ENCODE data around the gene TBL1X. TPM values are rescaled to one million over a fixed set of nuclear protein-coding genes. Genes with fewer than 3 reads are reported as not detected.
"Not testable (repeated sequence)": the region's sequence is repeated elsewhere in the genome, so short reads cannot be mapped to it uniquely, and the experiment has no call there.

Gene TBL1X
- total RNA-seq, 2 donors from 2014 or later = 16.3 to 18.9 TPM

GRCh38 chrX:9467751-9468150 lies 2.9 kb downstream of the TBL1X start:
- Histone ChIP-seq H3K27ac (no peak overlapping the region), H3K9me3 (no peaks in the 10 kb centered on the region), H3K36me3 (no peaks in the 10 kb centered on the region), H3K9ac (ENCODE audit: low read depth in 2 of 2, low read length in 2 of 2) (no peak overlapping the region), H3K4me1 (peaks cover 9% of the 10 kb centered on the region), H3K27me3 (peaks cover 9% of the 10 kb centered on the region), H3K4me3 (no peak overlapping the region)
- intact Hi-C loops (cut with DNase I) = loop anchor here (10.0 kb wide), 1 partner anchor 217 kb away; no protein-coding TSS in a partner anchor
- no peak for TF ChIP-seq CTCF (IDR thresholded peaks at IDR 0.05)
- DNase-seq = no peak

GRCh38 chrX:9471571-9471985 lies 6.7 kb downstream of the TBL1X start:
- no peak overlapping the region for H3K27ac ChIP-seq
- no peaks in the 10 kb centered on the region for H3K4me1 ChIP-seq
- no peak overlapping the region for H3K9ac ChIP-seq (ENCODE audit: low read depth in 2 of 2, low read length in 2 of 2)
- intact Hi-C loops (cut with DNase I) = no loop called here
- no peak for DNase-seq
- H3K27me3 ChIP-seq = no peaks in the 10 kb centered on the region
- H3K36me3 ChIP-seq = no peaks in the 10 kb centered on the region
- TF ChIP-seq CTCF (IDR thresholded peaks at IDR 0.05) = no peak
- no peaks in the 10 kb centered on the region for H3K9me3 ChIP-seq
- H3K4me3 ChIP-seq = no peak overlapping the region

GRCh38 chrX:9473708-9474107 lies 8.8 kb downstream of the TBL1X start:
- no peak for TF ChIP-seq CTCF (IDR thresholded peaks at IDR 0.05)
- intact Hi-C loops (cut with DNase I) = no loop called here
- no peak overlapping the region for H3K9ac ChIP-seq (ENCODE audit: low read depth in 2 of 2, low read length in 2 of 2)
- H3K4me1 ChIP-seq = no peaks in the 10 kb centered on the region
- DNase-seq = no peak
- no peak overlapping the region for H3K4me3 ChIP-seq
- no peaks in the 10 kb centered on the region for H3K9me3 ChIP-seq
- H3K27ac ChIP-seq = no peak overlapping the region
- H3K36me3 ChIP-seq = no peaks in the 10 kb centered on the region
- H3K27me3 ChIP-seq = no peaks in the 10 kb centered on the region

- H3K9ac ChIP-seq (ENCODE audit: low read depth in 2 of 2, low read length in 2 of 2); H3K36me3 ChIP-seq; H3K4me3 ChIP-seq; H3K4me1 ChIP-seq; DNase-seq; intact Hi-C loops (cut with DNase I); H3K9me3 ChIP-seq; H3K27ac ChIP-seq; H3K27me3 ChIP-seq: not testable (repeated sequence)
Observed at GRCh38 chrX:9475417-9475816, 10.6 kb downstream of the TBL1X start.

GRCh38 chrX:9475984-9476383 lies 11.1 kb downstream of the TBL1X start:
- Histone ChIP-seq H3K4me1 (no peaks in the 10 kb centered on the region), H3K27ac (no peak overlapping the region), H3K9me3 (no peaks in the 10 kb centered on the region), H3K36me3 (no peaks in the 10 kb centered on the region), H3K9ac (ENCODE audit: low read depth in 2 of 2, low read length in 2 of 2) (no peak overlapping the region), H3K4me3 (no peak overlapping the region), H3K27me3 (no peaks in the 10 kb centered on the region)
- DNase-seq = no peak
- intact Hi-C loops (cut with DNase I) = no loop called here
- TF ChIP-seq CTCF (IDR thresholded peaks at IDR 0.05) = no peak

- Histone ChIP-seq H3K36me3 (no peaks in the 10 kb centered on the region), H3K4me3 (no peak overlapping the region), H3K9ac (ENCODE audit: low read depth in 2 of 2, low read length in 2 of 2) (no peak overlapping the region), H3K9me3 (no peaks in the 10 kb centered on the region), H3K27me3 (no peaks in the 10 kb centered on the region), H3K4me1 (no peaks in the 10 kb centered on the region), H3K27ac (no peak overlapping the region)
- no peak for DNase-seq
- intact Hi-C loops (cut with DNase I) = no loop called here
- no peak for TF ChIP-seq CTCF (IDR thresholded peaks at IDR 0.05)
Observed at GRCh38 chrX:9476810-9477575, 12.1 kb downstream of the TBL1X start.

All from colonic mucosa (tissue), 4 donors.